HG03354 (cell line): ENCODE data around the gene TMC6.
"Not testable (repeated sequence)": the region's sequence is repeated elsewhere in the genome, so short reads cannot be mapped to it uniquely, and the experiment has no call there.

Experiments used
- ATAC-seq: cut with Tn5 transposase; IDR thresholded peaks from one replicate; pipeline ENCODE4 v1.9.1; 2021; ENCODE audit warnings: mild to moderate bottlenecking; ENCODE audit not compliant: unreplicated experiment, poor library complexity, severe bottlenecking

Gene TMC6

GRCh38 chr17:78092794-78093324, 35.7 kb downstream of the TMC6 start:
- no peak for ATAC-seq

DNA sequence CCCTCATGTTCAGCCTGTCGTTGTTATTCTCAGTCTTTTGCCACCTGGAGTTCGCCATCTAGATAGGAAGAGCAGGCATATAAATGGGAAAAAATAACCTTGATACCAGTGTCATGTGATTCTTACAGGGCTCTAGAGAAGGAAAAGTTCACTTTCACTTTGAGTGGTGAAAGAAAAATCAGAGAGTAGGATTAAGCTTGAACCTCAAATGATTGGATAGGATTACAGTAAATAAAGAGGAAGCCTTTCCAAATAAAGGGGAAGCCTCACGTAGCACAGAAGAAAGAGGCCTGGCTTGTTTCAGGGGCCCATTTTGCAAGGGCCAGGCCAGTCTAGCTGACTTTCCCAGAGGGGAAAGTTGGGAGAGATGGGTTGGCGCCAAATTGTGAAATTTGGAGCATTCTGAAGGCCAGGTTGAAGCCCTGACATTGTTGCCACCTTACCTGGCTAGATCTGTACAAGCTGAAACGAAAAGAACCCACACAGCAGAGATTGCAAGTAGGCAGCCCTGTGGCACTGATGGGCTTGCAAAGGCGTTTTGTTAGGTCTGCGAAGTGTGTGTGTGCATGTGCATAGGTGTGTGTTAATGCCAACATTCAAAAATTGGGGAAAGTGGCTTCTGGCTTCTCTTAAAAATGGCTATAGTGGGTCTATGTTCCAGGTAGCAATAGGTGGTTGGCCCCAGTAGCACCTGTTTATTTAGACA, 38.8 kb downstream of the TMC6 start:
- no peak for ATAC-seq

GRCh38 chr17:78088529-78088928, 40.0 kb downstream of the TMC6 start:
- ATAC-seq = no peak

DNA sequence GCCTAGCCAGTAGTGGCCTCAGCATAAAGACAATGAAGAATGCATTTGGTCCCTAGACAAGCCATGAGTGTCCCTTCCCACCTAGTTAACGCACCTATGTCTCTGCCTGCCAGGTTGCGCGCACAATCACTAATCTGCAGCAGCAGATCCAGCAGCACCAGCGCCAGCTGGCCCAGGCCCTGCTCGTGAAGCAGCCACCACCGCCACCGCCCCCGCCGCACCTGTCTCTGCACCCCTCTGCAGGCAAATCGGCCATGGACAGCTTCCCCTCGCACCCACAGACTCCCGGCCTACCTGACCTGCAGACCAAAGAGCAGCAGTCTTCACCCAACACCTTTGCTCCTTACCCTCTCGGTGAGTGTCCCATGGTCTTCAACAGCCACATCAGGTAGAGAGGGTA, 41.8 kb downstream of the TMC6 start:
- ATAC-seq = no peak

DNA sequence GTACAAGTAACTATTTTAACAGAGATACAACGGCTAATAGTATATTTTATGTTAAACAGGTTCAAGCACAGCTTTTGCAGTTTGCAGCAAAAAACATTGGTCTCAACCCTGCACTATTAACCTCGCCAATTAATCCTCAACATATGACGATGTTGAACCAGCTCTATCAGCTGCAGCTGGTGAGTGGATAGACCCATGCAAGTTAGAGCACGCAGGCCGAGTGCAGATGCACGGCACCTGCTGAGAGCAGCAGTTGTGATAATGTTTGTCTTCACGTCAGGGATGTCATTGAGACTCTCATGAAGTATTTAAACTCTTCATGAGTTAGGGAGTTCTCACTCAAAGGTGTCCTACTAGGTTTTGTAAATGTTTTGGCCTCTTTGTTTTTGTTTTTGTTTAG, 45.6 kb downstream of the TMC6 start:
- no peak for ATAC-seq

DNA sequence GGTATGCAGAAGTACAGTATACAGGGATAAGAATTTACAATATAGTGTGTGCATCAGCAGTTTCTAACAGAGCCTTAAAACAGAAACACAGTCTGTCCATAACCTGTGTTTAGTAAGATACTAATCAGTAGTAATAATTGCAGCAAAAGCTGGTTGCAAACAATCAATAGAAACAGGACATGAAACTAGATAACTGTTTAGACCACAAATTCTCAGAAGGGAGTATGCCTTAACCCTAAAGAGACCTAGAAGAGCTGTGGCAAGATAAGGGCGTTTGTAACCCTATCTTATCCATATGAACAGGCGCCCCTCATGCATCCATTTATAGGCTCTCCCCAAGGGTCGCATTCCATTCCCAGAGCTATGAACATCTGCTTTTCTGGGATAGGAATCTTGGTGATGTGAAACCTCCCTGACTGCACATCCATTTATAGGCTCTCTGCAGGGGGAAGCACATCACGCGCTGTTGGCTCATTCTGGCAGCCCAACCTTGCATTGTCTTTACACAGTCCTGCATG, 46.1 kb downstream of the TMC6 start:
- ATAC-seq = not testable (repeated sequence)

DNA sequence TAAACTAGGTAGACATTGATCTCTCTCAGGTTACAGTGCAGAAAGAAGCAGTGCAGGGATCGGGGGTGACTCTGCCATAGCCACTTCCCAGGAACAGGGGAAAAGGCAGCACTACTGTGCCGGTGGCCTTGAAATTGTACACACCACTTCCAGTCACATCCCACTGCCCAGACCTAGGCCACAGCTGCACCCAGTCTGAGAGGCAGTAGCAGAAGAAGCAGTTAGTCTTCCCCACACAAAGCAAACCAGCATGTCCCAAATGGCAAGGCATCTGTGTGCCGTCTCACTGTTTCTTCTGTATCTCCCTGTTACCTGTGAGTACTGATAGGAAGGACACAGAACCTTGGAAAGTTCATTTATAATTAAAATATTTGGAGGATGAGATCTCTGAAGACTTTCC, 47.0 kb downstream of the TMC6 start:
- ATAC-seq = no peak

- ATAC-seq = no peak
Observed at GRCh38 chr17:78079253-78079652, 49.3 kb downstream of the TMC6 start.

- no peak for ATAC-seq
Observed at GRCh38 chr17:78075545-78075944, 53.0 kb downstream of the TMC6 start.

- ATAC-seq = no peak
Observed at GRCh38 chr17:78075011-78075410, 53.5 kb downstream of the TMC6 start.

GRCh38 chr17:78072961-78073360, 55.6 kb downstream of the TMC6 start:
- no peak for ATAC-seq

- ATAC-seq = no peak
Observed at GRCh38 chr17:78069695-78070094, 58.9 kb downstream of the TMC6 start.

- ATAC-seq = not testable (repeated sequence)
Observed at GRCh38 chr17:78066976-78067375, 61.6 kb downstream of the TMC6 start.

- ATAC-seq = no peak
Observed at GRCh38 chr17:78064708-78065107, 63.8 kb downstream of the TMC6 start.

DNA sequence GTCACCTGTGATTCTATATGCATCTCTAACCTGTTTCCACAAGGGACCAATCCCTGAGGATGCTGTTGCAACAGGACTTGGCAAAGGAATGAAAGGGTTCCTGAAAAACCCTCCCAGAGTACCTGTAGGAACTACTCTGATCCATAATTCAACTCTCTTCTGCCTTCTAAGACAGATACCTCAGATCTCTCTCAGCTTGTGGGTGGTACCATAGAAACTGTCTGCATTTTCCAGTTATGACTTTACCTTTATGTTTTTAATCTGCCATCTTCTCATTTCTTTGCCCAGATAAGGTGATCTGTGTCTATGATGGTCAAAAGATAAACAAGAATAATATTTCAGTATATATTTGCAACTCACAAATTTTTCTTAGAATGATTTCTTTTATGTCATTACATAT, 65.1 kb downstream of the TMC6 start:
- ATAC-seq = no peak

DNA sequence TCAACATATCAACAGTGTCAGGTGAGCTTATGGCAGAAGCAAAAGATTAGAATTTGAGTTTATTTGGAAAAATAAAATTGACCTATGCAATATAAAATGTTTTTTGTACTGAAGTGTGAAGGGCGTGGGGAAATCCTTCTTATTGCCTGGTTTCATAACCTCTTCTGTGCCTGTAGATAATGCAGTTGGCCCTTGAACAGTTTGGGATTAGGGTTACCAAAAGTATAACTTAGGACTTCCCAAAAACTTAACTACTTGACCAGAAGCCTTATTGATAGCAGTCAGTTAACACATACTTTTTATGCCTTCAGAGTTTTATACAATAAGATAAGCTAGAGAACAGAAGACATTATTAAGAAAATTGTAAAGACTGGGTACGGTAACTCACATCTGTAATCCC, 66.0 kb downstream of the TMC6 start:
- no peak for ATAC-seq
